Keratinocyte (primary cell): ENCODE results near the gene CFAP46.

Experiments used
- EZH2 ChIP-seq: IDR thresholded peaks from one replicate; pipeline ENCODE4 v1.6.1; 2012; ENCODE audit warnings: inconsistent platforms, mild to moderate bottlenecking, low read length, moderate library complexity
- TF ChIP-seq, protein P1 (sequence below), 3 experiments: IDR thresholded peaks in 1 of 3; conservative IDR thresholded peaks in 1 of 3; optimal IDR thresholded peaks in 1 of 3; 2 replicates in 2 of 3; 3 replicates in 1 of 3; pipeline versions ENCODE3 to v1.5.1; 2011; ENCODE audit warnings: low read length in 3 of 3, mild to moderate bottlenecking in 3 of 3, moderate library complexity in 2 of 3, control low read depth in 1 of 3, inconsistent platforms in 1 of 3; ENCODE audit not compliant: insufficient read depth in 2 of 3; ENCODE audit errors: extremely low read depth in 1 of 3

- TF ChIP-seq, protein P1, sequence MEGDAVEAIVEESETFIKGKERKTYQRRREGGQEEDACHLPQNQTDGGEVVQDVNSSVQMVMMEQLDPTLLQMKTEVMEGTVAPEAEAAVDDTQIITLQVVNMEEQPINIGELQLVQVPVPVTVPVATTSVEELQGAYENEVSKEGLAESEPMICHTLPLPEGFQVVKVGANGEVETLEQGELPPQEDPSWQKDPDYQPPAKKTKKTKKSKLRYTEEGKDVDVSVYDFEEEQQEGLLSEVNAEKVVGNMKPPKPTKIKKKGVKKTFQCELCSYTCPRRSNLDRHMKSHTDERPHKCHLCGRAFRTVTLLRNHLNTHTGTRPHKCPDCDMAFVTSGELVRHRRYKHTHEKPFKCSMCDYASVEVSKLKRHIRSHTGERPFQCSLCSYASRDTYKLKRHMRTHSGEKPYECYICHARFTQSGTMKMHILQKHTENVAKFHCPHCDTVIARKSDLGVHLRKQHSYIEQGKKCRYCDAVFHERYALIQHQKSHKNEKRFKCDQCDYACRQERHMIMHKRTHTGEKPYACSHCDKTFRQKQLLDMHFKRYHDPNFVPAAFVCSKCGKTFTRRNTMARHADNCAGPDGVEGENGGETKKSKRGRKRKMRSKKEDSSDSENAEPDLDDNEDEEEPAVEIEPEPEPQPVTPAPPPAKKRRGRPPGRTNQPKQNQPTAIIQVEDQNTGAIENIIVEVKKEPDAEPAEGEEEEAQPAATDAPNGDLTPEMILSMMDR (optimal IDR thresholded peaks at IDR 0.05 in 1 of 3, IDR thresholded peaks at IDR 0.05 in 1 of 3, conservative IDR thresholded peaks at IDR 0.05 in 1 of 3; ENCODE audit: extremely low read depth in 1 of 3, insufficient read depth in 2 of 3, low read length in 3 of 3), result no peak
- no peak for TF ChIP-seq EZH2
These were observed 45.6 kb upstream of the CFAP46 start for GRCh38 chr10:132987671-132988571.
